ENCODE results near the gene CHCHD10.

DNA sequence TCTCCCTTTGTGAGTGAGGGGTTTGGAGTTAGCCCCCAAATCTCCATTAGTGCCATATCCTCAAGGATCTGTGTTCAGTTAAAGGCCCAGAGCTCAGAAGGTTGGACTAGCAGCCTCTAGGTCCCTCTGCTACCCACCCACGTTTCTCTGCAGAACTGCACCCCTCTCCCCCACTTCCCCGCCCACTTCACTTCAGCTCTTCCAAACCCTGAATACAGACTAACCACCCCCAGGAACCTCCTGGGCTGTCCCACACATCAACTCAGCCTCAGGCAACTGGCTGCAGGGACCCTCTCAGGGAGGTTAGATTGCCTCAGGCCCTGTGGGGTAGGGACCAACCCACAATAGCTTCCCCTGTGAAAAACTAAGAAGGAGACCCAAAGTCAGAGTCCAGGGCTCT, 14.4 kb downstream of the CHCHD10 start:
- no peak for TF ChIP-seq EZH2phosphoT487 (IDR thresholded peaks at IDR 0.05; ENCODE audit: borderline replicate concordance, low read length)
- TF ChIP-seq, protein P1, sequence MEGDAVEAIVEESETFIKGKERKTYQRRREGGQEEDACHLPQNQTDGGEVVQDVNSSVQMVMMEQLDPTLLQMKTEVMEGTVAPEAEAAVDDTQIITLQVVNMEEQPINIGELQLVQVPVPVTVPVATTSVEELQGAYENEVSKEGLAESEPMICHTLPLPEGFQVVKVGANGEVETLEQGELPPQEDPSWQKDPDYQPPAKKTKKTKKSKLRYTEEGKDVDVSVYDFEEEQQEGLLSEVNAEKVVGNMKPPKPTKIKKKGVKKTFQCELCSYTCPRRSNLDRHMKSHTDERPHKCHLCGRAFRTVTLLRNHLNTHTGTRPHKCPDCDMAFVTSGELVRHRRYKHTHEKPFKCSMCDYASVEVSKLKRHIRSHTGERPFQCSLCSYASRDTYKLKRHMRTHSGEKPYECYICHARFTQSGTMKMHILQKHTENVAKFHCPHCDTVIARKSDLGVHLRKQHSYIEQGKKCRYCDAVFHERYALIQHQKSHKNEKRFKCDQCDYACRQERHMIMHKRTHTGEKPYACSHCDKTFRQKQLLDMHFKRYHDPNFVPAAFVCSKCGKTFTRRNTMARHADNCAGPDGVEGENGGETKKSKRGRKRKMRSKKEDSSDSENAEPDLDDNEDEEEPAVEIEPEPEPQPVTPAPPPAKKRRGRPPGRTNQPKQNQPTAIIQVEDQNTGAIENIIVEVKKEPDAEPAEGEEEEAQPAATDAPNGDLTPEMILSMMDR (IDR thresholded peaks at IDR 0.05; ENCODE audit: low read depth, low read length, poor library complexity, severe bottlenecking): peak; percentile 20

Data from DOHH2 (cell line).